Caco-2 (cell line): ENCODE measurements around the gene TTLL6. TPM values are rescaled to one million over a fixed set of nuclear protein-coding genes. Genes with fewer than 3 reads are reported as not detected.

Experiments used
- BruUV-seq: library from RNA; stranded (reverse); fragments of 400-500 nt; replicated peaks from 2 replicates; lab custom pipeline; 2021; lab: Mats Ljungman, UMichigan
- CTCF ChIA-PET: fragments of 300-600 bp; sonication (Branson Sonifier 250); formaldehyde crosslinking; loops from one replicate; lab custom pipeline; 2022; ENCODE audit warnings: antibody characterized with exemption; lab: Charles Lee
- POLR2A ChIA-PET: fragments of 300-600 bp; sonication (Branson Sonifier 250); formaldehyde crosslinking; loops from one replicate; lab custom pipeline; 2022; ENCODE audit warnings: antibody characterized with exemption; lab: Charles Lee
- DNase-seq, 2 experiments: peaks; one replicate each; pipeline versions ENCODE4 v3.0.0 to v3.0.0-alpha.2; 2020 to 2022
- H3K27me3 ChIP-seq: replicated peaks from 2 replicates; pipeline ENCODE4 v1.6.0; 2011; ENCODE audit warnings: low read length; ENCODE audit not compliant: control insufficient read depth, insufficient read depth
- H3K36me3 ChIP-seq: 2 replicates; pipeline ENCODE4 v1.5.1; 2011; ENCODE audit warnings: low read length; ENCODE audit not compliant: control insufficient read depth, insufficient read depth
- H3K4me1 ChIP-seq: fragments of 250-450 bp; sonication (Bioruptor Pico); 2 replicates; pipeline ENCODE4 v1.5.1; 2020; ENCODE audit warnings: mild to moderate bottlenecking
- H3K4me3 ChIP-seq: 2 replicates; pipeline ENCODE4 v1.5.1; 2011; ENCODE audit warnings: low read depth, mild to moderate bottlenecking, control low read depth, low read length
- H3K9me3 ChIP-seq: fragments of 250-450 bp; sonication (Bioruptor Pico); 2 replicates; pipeline ENCODE4 v1.5.1; 2020; ENCODE audit warnings: mild to moderate bottlenecking, moderate library complexity
- H3K27ac Mint-ChIP-seq: one replicate; pipeline ENCODE4 v1.8.0; 2022; ENCODE audit warnings: mixed read lengths; ENCODE audit not compliant: unreplicated experiment
- H3K27me3 Mint-ChIP-seq: one replicate; pipeline ENCODE4 v1.8.0; 2022; ENCODE audit warnings: mixed read lengths; ENCODE audit not compliant: insufficient read depth, unreplicated experiment
- H3K36me3 Mint-ChIP-seq: one replicate; pipeline ENCODE4 v1.8.0; 2022; ENCODE audit warnings: mild to moderate bottlenecking, mixed read lengths; ENCODE audit not compliant: insufficient read depth, unreplicated experiment
- H3K4me1 Mint-ChIP-seq: one replicate; pipeline ENCODE4 v1.8.0; 2022; ENCODE audit warnings: low read depth, mixed read lengths; ENCODE audit not compliant: unreplicated experiment
- H3K4me3 Mint-ChIP-seq: one replicate; pipeline ENCODE4 v1.8.0; 2022; ENCODE audit warnings: mild to moderate bottlenecking, moderate library complexity, mixed read lengths; ENCODE audit not compliant: unreplicated experiment
- H3K9me3 Mint-ChIP-seq: one replicate; pipeline ENCODE4 v1.8.0; 2022; ENCODE audit warnings: mixed read lengths; ENCODE audit not compliant: unreplicated experiment
- CTCF ChIP-seq, 2 experiments: fragments of 200-600 bp in 1 of 2; IDR thresholded peaks; 1 replicate in 1 of 2; 2 replicates in 1 of 2; pipeline versions ENCODE4 v1.5.1 to v1.8.0; 2011 to 2022; ENCODE audit warnings: antibody characterized with exemption in 1 of 2, control low read depth in 1 of 2, inconsistent platforms in 1 of 2, low read depth in 1 of 2, low read length in 1 of 2, mild to moderate bottlenecking in 1 of 2, moderate library complexity in 1 of 2; ENCODE audit not compliant: insufficient read depth in 1 of 2, severe bottlenecking in 1 of 2, unreplicated experiment in 1 of 2
- intact Hi-C: fragments of 100-400 bp; cut with micrococcal nuclease; formaldehyde crosslinking; loops from one replicate; pipeline ENCODE4 v1.10.0; 2022; ENCODE audit not compliant: unreplicated experiment
- total RNA-seq: library from RNA; stranded (reverse); gene quantifications from 2 replicates; pipeline ENCODE4 v1.2.3, GENCODE V29; 2022

Gene TTLL6
- total RNA-seq, 1 experiment from 2014 or later, result 0.16 TPM

DNA sequence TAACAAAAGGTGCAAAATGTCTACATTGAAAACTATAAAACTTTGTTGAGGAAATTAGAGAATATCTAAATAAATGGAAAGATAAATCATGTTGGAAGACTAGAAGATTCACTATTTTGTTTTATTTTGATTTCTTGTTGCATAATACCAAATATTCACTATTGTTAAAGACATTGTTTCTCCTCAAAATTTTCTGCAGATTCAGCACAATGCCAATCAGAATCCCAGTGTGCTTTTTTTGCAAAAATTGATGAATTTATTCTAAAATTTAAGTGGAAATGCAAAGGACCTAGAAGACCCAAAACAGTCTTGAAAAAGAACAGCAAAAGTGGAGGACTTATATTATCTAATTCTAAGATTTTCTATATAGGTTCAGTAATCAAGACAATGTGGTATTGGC, 40.4 kb downstream of the TTLL6 start:
- TF ChIP-seq CTCF (IDR thresholded peaks at IDR 0.05; ENCODE audit: insufficient read depth in 1 of 2, low read depth in 1 of 2, low read length in 1 of 2, severe bottlenecking in 1 of 2, unreplicated experiment in 1 of 2), result no peak
- H3K4me3 ChIP-seq, result no peak overlapping the region
- peaks cover 9% of the 10 kb centered on the region for H3K9me3 Mint-ChIP-seq
- H3K27me3 Mint-ChIP-seq, result peaks cover 3% of the 10 kb centered on the region
- no peak for DNase-seq
- 0 out of 2 replicates have a peak, but pooled peaks cover 7% of the 10 kb centered on the region for H3K9me3 ChIP-seq
- ChIA-PET POLR2A (no interaction called here), CTCF (no interaction called here)
- no peaks in the 10 kb centered on the region for H3K36me3 Mint-ChIP-seq
- H3K27ac Mint-ChIP-seq, result no peak overlapping the region
- no peak overlapping the region for H3K4me3 Mint-ChIP-seq
- intact Hi-C loops, result no loop called here
- H3K27me3 ChIP-seq, result no peaks in the 10 kb centered on the region
- no TSS peak for BruUV-seq
- no peaks in the 10 kb centered on the region for H3K4me1 Mint-ChIP-seq
- no peaks in the 10 kb centered on the region for H3K4me1 ChIP-seq
- no peaks in the 10 kb centered on the region for H3K36me3 ChIP-seq

DNA sequence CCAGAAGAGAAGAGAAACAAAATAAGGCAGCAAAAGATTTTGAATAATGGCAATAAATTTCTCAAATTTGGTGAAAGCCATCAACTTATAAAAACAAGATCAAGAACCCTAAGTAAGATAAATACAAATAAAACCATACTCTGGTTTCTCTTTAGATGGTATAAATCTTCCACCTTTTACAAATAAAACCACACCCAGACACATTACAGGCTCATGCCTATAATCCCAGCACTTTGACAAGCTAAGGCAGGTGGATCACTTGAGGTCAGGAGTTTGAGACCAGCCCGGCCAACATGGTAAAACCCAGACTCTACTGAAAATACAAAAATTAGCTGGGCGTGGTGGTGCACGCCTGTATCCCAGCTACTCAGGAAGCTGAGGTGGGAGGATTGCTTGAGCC, 43.8 kb downstream of the TTLL6 start:
- intact Hi-C loops, result no loop called here
- H3K27me3 Mint-ChIP-seq, result peaks cover 6% of the 10 kb centered on the region
- H3K9me3 Mint-ChIP-seq, result peaks cover 9% of the 10 kb centered on the region
- H3K9me3 ChIP-seq, result 0 out of 2 replicates have a peak, but pooled peaks cover 7% of the 10 kb centered on the region
- H3K27ac Mint-ChIP-seq, result no peak overlapping the region
- TF ChIP-seq CTCF (IDR thresholded peaks at IDR 0.05; ENCODE audit: insufficient read depth in 1 of 2, low read depth in 1 of 2, low read length in 1 of 2, severe bottlenecking in 1 of 2, unreplicated experiment in 1 of 2), result no peak
- POLR2A ChIA-PET, result no interaction called here
- H3K27me3 ChIP-seq, result no peaks in the 10 kb centered on the region
- H3K36me3 Mint-ChIP-seq, result no peaks in the 10 kb centered on the region
- DNase-seq, result no peak
- H3K4me1 Mint-ChIP-seq, result no peaks in the 10 kb centered on the region
- BruUV-seq, result no TSS peak
- H3K4me3 Mint-ChIP-seq, result no peak overlapping the region
- no peaks in the 10 kb centered on the region for H3K4me1 ChIP-seq
- CTCF ChIA-PET, result no interaction called here
- no peaks in the 10 kb centered on the region for H3K36me3 ChIP-seq
- H3K4me3 ChIP-seq, result no peak overlapping the region

DNA sequence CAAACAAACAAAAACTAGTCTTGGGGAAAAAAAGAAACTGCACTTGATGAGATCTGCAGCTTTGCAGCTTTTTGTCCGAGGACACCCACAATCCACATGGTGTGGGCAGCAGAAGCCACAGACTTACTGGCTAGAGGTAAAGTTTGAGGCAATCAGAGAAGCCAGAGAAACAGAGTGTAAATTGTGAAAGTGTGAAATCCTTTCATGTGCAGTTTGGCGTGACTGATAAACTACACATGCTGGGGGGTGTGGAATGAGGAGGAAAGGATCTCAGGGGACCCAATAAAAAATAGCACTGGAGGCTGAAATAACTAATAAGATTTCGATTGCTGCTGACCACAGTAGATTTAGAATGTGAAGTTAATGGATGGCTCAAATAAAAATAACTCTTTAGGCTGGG, 46.1 kb downstream of the TTLL6 start:
- Mint-ChIP-seq H3K9me3 (peaks cover 6% of the 10 kb centered on the region), H3K4me3 (no peak overlapping the region), H3K27me3 (peaks cover 6% of the 10 kb centered on the region), H3K36me3 (no peaks in the 10 kb centered on the region), H3K4me1 (no peaks in the 10 kb centered on the region), H3K27ac (no peak overlapping the region)
- Histone ChIP-seq H3K4me3 (no peak overlapping the region), H3K4me1 (no peaks in the 10 kb centered on the region), H3K36me3 (no peaks in the 10 kb centered on the region), H3K27me3 (no peaks in the 10 kb centered on the region), H3K9me3 (0 out of 2 replicates have a peak, but pooled peaks cover 4% of the 10 kb centered on the region)
- DNase-seq, result no peak
- ChIA-PET CTCF (interaction anchor here (0.6 kb wide), 1 partner anchor 43 kb away, joined by 3 read pairs; the partner anchor contains the start of gene HOXB13), POLR2A (no interaction called here)
- intact Hi-C loops, result no loop called here
- BruUV-seq, result no TSS peak
- no peak for TF ChIP-seq CTCF (IDR thresholded peaks at IDR 0.05; ENCODE audit: insufficient read depth in 1 of 2, low read depth in 1 of 2, low read length in 1 of 2, severe bottlenecking in 1 of 2, unreplicated experiment in 1 of 2)
